Activated naive CD4-positive, alpha-beta T cell treated with anti-CD3 and anti-CD28 coated beads for 36 hours (primary cell): ENCODE measurements around the gene CRAMP1. TPM values are rescaled to one million over a fixed set of nuclear protein-coding genes. Genes with fewer than 3 reads are reported as not detected.
"Not testable (repeated sequence)": the region's sequence is repeated elsewhere in the genome, so short reads cannot be mapped to it uniquely, and the experiment has no call there.

Source experiments
- CTCF ChIA-PET: fragments of 350-600 bp; sonication (Branson Sonifier 250); formaldehyde crosslinking; loops from one replicate; lab custom pipeline; 2021; ENCODE audit warnings: antibody characterized with exemption; lab: Charles Lee
- DNase-seq: peaks from one replicate; pipeline ENCODE4 v3.0.0-alpha.2; 2020
- H3K27ac Mint-ChIP-seq: one replicate; pipeline ENCODE4 v1.8.0; 2021; ENCODE audit warnings: mild to moderate bottlenecking, mixed read lengths
- H3K27me3 Mint-ChIP-seq: one replicate; pipeline ENCODE4 v1.8.0; 2021; ENCODE audit warnings: low read depth, mixed read lengths
- H3K36me3 Mint-ChIP-seq: one replicate; pipeline ENCODE4 v1.8.0; 2021; ENCODE audit warnings: low read depth, mixed read lengths
- H3K4me1 Mint-ChIP-seq: one replicate; pipeline ENCODE4 v1.8.0; 2021; ENCODE audit warnings: low read depth, mixed read lengths
- H3K4me3 Mint-ChIP-seq: one replicate; pipeline ENCODE4 v1.8.0; 2021; ENCODE audit warnings: mild to moderate bottlenecking, moderate library complexity, mixed read lengths
- H3K9me3 Mint-ChIP-seq: one replicate; pipeline ENCODE4 v1.8.0; 2021; ENCODE audit warnings: mixed read lengths
- intact Hi-C: fragments of 100-400 bp; cut with micrococcal nuclease; formaldehyde crosslinking; loops from one replicate; pipeline ENCODE4 v1.15.1; 2023
- total RNA-seq, 2 experiments: library from RNA; stranded (reverse); gene quantifications; one replicate each; pipeline ENCODE4 v1.2.3, GENCODE V29; 2021

Gene CRAMP1
- total RNA-seq, 2 experiments from 2014 or later = 11.3 to 15.7 TPM

DNA sequence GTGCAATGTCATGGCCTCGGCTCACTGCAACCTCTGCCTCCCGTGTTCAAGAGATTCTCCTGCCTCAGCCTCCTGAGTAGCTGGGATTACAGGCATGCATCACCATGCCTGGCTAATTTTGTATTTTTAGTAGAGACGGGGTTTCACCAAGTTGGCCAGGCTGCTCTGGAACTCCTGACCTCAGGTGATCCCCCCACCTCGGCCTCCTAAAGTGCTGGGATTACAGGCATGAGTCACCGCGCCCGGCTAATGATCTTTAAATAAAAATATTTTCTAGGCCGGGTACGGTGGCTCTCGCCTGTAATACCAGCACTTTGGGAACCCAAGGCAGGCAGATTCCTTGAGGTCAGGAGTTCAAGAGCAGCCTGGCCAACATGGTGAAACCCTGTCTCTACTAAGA is 106.1 kb downstream of the CRAMP1 start:
- H3K4me1 Mint-ChIP-seq = peaks cover 35% of the 10 kb centered on the region
- intact Hi-C loops, H3K36me3 Mint-ChIP-seq, H3K4me3 Mint-ChIP-seq, DNase-seq, H3K9me3 Mint-ChIP-seq, H3K27ac Mint-ChIP-seq, H3K27me3 Mint-ChIP-seq: not testable (repeated sequence)
- CTCF ChIA-PET = interaction anchor here (0.6 kb wide), 1 partner anchor 1074 kb away, joined by 3 read pairs; no protein-coding TSS in a partner anchor

DNA sequence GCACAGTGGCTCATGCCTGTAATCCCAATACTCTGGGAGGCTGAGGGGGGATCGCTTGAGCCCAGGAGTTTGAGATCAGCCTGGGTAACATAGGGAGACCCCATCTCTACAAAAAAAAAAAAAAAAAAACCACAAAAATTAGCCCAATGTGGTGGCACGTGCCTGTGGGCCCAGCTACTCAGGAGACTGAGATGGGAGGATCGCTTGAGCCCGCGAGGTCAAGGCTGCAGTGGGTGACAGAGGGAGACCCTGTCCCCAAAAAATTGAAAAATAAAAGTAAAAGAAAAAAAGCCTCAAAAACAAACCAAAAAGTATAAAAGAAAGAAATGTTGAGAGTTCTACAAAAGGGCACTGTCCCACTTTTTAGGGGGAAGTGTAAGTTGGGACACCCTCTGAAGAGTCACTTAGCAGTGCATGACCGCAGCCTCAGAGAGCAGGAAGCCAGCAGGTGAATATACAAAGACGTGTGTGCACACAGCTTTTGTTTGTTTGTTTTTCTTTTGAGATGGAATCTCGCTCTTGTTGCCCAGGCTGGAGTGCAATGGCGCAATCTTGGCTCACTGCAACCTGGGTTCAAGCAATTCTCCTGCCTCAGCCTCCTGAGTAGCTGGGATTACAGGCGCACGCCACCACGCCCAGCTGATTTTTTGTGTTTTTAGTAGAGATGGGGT is 107.5 kb downstream of the CRAMP1 start:
- H3K27ac Mint-ChIP-seq, H3K4me3 Mint-ChIP-seq, H3K27me3 Mint-ChIP-seq, DNase-seq, CTCF ChIA-PET, intact Hi-C loops, H3K36me3 Mint-ChIP-seq, H3K9me3 Mint-ChIP-seq: not testable (repeated sequence)
- peaks cover 40% of the 10 kb centered on the region for H3K4me1 Mint-ChIP-seq

DNA sequence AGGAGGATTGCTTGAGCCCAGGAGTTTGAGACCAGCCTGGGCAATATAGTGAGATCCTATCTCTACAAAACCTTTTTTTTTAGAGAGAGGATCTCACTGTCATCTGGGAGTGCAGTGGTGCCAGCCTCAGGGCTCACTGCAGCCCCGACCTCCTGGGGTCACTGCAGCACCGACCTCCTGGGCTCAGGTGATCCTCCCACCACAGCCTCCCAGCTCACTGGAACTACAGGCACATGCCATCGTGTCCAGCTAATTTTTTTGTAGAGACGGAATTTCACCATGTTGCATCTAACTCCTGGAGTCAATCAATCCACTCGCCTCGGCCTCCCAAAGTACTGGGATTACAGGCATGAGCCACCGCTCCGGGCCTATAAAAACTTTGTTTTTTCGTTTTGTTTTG is 109.2 kb downstream of the CRAMP1 start:
- H3K36me3 Mint-ChIP-seq = no peaks in the 10 kb centered on the region
- H3K4me3 Mint-ChIP-seq = no peak overlapping the region
- no peak overlapping the region for H3K27ac Mint-ChIP-seq
- no peaks in the 10 kb centered on the region for H3K9me3 Mint-ChIP-seq
- intact Hi-C loops = no loop called here
- CTCF ChIA-PET = no interaction called here
- H3K27me3 Mint-ChIP-seq = no peaks in the 10 kb centered on the region
- no peak for DNase-seq
- peaks cover 36% of the 10 kb centered on the region for H3K4me1 Mint-ChIP-seq

DNA sequence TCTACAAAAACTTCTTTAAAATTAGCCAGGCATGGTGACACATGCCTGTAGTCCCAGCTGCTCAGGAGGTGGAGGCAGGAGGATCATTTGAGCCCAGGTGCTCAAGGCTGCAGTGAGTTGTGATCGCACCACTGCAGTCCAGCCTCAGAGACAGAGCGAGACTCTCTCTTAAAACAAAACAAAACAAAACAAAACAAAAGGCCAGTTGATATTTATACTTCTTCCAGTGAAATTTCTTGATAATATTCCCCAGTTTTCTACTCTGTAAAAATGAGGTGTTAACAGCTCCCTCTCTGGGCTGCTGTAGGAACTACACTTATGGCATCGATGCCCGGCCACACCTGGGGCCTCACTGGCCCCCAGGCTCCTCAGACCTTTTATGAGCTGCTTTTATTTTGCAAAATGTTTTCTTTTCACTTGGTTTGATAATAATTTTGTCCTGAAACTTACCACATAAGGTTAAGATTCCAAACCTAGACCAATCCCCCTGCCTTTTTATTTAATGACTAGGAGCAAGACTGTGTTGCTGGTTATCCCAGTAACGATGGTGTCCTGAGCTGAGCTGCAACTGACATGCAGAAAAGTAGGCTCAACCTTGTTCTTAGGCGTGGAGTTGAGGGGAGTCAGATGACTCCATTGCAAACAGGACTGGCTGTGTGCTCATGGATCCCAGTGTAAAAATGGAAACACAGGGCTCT is 111.4 kb downstream of the CRAMP1 start:
- Mint-ChIP-seq H3K4me1 (peaks cover 34% of the 10 kb centered on the region), H3K4me3 (no peak overlapping the region), H3K27me3 (no peaks in the 10 kb centered on the region), H3K27ac (no peak overlapping the region), H3K36me3 (peaks cover 6% of the 10 kb centered on the region), H3K9me3 (no peaks in the 10 kb centered on the region)
- CTCF ChIA-PET = interaction anchor here (1.0 to 1.4 kb wide), 2 partner anchors 26 to 59 kb away, joined by 3 read pairs; partner anchors contain the start of genes NUBP2 and SPSB3
- intact Hi-C loops = loop anchor here (1.0 kb wide), 1 partner anchor 16 kb away; no protein-coding TSS in a partner anchor
- DNase-seq = peak; percentile 65

DNA sequence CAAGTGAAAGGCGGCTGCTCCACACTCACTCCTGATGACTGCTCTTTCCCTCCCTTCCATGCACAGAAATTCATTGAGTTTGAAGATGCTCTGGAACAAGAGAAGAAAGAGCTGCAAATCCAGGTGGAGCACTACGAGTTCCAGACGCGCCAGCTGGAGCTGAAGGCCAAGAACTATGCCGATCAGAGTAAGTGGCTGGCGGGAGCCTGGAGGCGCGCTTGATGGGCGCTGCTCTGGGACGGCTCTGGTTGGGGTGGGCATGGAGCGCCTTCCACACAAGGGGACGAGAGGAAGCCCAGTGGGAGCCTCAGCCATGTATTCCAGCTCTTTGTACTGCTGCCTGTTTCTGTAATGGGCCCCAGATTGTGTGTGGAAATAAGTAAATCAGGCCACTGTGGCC is 112.3 kb downstream of the CRAMP1 start:
- Mint-ChIP-seq H3K27me3 (no peaks in the 10 kb centered on the region), H3K4me1 (peaks cover 29% of the 10 kb centered on the region), H3K36me3 (peaks cover 9% of the 10 kb centered on the region), H3K4me3 (no peak overlapping the region), H3K27ac (no peak overlapping the region), H3K9me3 (no peaks in the 10 kb centered on the region)
- no peak for DNase-seq
- CTCF ChIA-PET = interaction anchor here (1.0 to 1.4 kb wide), 2 partner anchors 25 to 58 kb away, joined by 3 read pairs; partner anchors contain the start of genes NUBP2 and SPSB3
- intact Hi-C loops = no loop called here

DNA sequence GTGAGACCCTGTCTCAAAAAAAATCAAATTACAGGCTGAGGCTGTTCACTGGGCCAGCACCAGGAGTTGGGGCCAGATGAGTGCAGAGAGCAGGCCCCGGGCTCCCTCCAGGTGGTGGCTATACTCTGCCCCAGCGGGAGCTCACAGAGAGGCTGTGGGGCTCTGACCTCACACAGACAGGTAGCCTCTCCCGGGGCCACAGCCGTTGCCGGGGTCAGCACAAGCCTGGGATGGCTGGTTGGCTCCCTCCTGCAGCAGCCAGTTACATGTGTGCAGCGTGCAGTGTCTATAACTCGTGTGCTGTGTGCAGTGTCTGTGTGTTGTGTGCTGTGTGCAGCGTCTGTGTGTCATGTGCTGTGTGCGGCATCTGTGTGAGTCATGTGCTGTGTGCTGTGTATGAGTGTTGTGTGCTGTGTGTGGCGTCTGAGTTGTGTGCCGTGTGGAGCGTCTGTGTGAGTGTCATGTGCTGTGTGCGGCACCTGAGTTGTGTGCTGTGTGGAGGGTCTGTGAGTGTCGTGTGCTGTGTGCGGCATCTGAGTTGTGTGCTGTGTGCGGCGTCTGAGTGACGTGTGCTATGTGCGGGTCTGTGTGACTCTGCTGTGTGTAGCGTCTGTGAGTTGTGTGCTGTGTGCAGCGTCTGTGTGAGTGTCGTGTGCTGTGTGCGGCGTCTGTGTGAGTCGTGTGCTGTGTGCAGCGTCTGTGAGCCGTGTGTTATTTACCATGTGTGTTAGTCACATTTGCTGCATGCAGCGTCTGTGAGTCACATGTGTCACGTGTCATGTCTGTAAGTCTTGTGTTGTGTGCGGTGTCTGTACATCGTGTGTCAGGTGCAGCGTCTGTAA is 114.7 kb downstream of the CRAMP1 start:
- Mint-ChIP-seq H3K9me3 (no peaks in the 10 kb centered on the region), H3K27ac (peak overlapping the region; percentile 4), H3K4me3 (no peak overlapping the region), H3K36me3 (peaks cover 9% of the 10 kb centered on the region), H3K4me1 (peaks cover 19% of the 10 kb centered on the region), H3K27me3 (no peaks in the 10 kb centered on the region)
- no peak for DNase-seq
- CTCF ChIA-PET = no interaction called here
- intact Hi-C loops = no loop called here

Other genes starting within 250 kb of the CRAMP1 start
- 10 to 100 TPM; 35.9 to 38.4 TPM for gene UNKL, start 197.7 kb upstream of the CRAMP1 start, total RNA-seq
- gene UQCC4, start 191.6 kb upstream of the CRAMP1 start, total RNA-seq = 10 to 100 TPM; 11.2 to 12.2 TPM
- under 1 TPM in 1 of 2 experiments, not detected in 1; 0.31 TPM for gene PERCC1, start 181.3 kb upstream of the CRAMP1 start, total RNA-seq
- gene CCDC154, start 167.8 kb upstream of the CRAMP1 start, total RNA-seq = 1 to 10 TPM in 1 of 2 experiments, under 1 TPM in 1; 0.74 to 1.8 TPM
- gene CLCN7, start 137.3 kb upstream of the CRAMP1 start, total RNA-seq = 10 to 100 TPM; 31.7 to 34.5 TPM
- gene PTX4, start 123.4 kb upstream of the CRAMP1 start, total RNA-seq = not detected
- gene TELO2, start 119.0 kb upstream of the CRAMP1 start, total RNA-seq = 10 to 100 TPM; 68.1 to 76.1 TPM
- 1 to 10 TPM; 7.7 to 8.2 TPM for gene TMEM204, start 78.7 kb upstream of the CRAMP1 start, total RNA-seq
- gene IFT140, start 288 bp upstream of the CRAMP1 start, total RNA-seq = 10 to 100 TPM; 10.6 to 14.3 TPM
- 10 to 100 TPM; 54.0 to 69.4 TPM for gene JPT2, start 65.9 kb downstream of the CRAMP1 start, total RNA-seq
- 10 to 100 TPM; 46.5 to 50.7 TPM for gene MAPK8IP3, start 93.8 kb downstream of the CRAMP1 start, total RNA-seq
- 10 to 100 TPM; 39.4 to 44.1 TPM for gene NME3, start 159.2 kb downstream of the CRAMP1 start, total RNA-seq
- 1 to 10 TPM; 7.7 to 7.8 TPM for gene EME2, start 160.4 kb downstream of the CRAMP1 start, total RNA-seq
- 100 to 1,000 TPM; 122 to 138 TPM for gene MRPS34, start 160.8 kb downstream of the CRAMP1 start, total RNA-seq
- 10 to 100 TPM; 14.0 to 17.0 TPM for gene SPSB3, start 170.2 kb downstream of the CRAMP1 start, total RNA-seq
- gene NUBP2, start 170.6 kb downstream of the CRAMP1 start, total RNA-seq = 10 to 100 TPM; 37.9 to 42.4 TPM
- not detected for gene IGFALS, start 181.3 kb downstream of the CRAMP1 start, total RNA-seq
- gene HAGH, start 214.5 kb downstream of the CRAMP1 start, total RNA-seq = 10 to 100 TPM; 29.9 to 30.1 TPM
- gene FAHD1, start 214.8 kb downstream of the CRAMP1 start, total RNA-seq = 1 to 10 TPM; 6.0 to 7.3 TPM